Spleen (tissue), 11 donors: ENCODE results near the gene PCDHGA2. TPM values are rescaled to one million over a fixed set of nuclear protein-coding genes. Genes with fewer than 3 reads are reported as not detected.
"Not testable (repeated sequence)": the region's sequence is repeated elsewhere in the genome, so short reads cannot be mapped to it uniquely, and the experiment has no call there.

ENCODE experiments used
- DNase-seq: peaks from one replicate; pipeline ENCODE4 v3.0.0-alpha.2; 2020
- H3K27ac ChIP-seq, 8 donors: fragments of 200-600 bp; sonication (generic) in 7 of 8; 1 replicate in 4 of 8; 2 replicates in 4 of 8; pipeline versions ENCODE4 v1.5.0 to v1.8.0; 2016 to 2021; ENCODE audit warnings: inconsistent platforms in 4 of 8, mild to moderate bottlenecking in 4 of 8, moderate library complexity in 1 of 8
- H3K27me3 ChIP-seq, 7 donors: fragments of 200-600 bp; sonication (generic) in 6 of 7; replicated peaks in 1 of 7; 1 replicate in 4 of 7; 2 replicates in 3 of 7; pipeline versions ENCODE4 v1.5.0 to v1.8.0; 2016 to 2021; ENCODE audit warnings: inconsistent platforms in 3 of 7, mild to moderate bottlenecking in 1 of 7
- H3K36me3 ChIP-seq, 6 donors: fragments of 200-600 bp; sonication (generic) in 5 of 6; 1 replicate in 4 of 6; 2 replicates in 2 of 6; pipeline versions ENCODE4 v1.5.0 to v1.8.0; 2016 to 2021; ENCODE audit warnings: inconsistent platforms in 2 of 6
- H3K4me1 ChIP-seq, 6 donors: fragments of 200-600 bp; sonication (generic) in 5 of 6; 1 replicate in 3 of 6; 2 replicates in 3 of 6; pipeline versions ENCODE4 v1.5.0 to v1.8.0; 2016 to 2021; ENCODE audit warnings: inconsistent platforms in 3 of 6
- H3K4me3 ChIP-seq, 8 donors: fragments of 200-600 bp; sonication (generic) in 7 of 8; 1 replicate in 4 of 8; 2 replicates in 4 of 8; pipeline versions ENCODE4 v1.5.0 to v1.8.0; 2016 to 2021; ENCODE audit warnings: inconsistent platforms in 4 of 8, mild to moderate bottlenecking in 4 of 8, moderate library complexity in 2 of 8
- H3K9me3 ChIP-seq, 8 donors: fragments of 200-600 bp; sonication (generic) in 7 of 8; 1 replicate in 4 of 8; 2 replicates in 4 of 8; pipeline versions ENCODE4 v1.5.0 to v1.8.0; 2016 to 2021; ENCODE audit warnings: inconsistent platforms in 4 of 8
- POLR2A ChIP-seq, 3 donors: fragments of 450-650 bp; IDR thresholded peaks; one replicate each; pipeline ENCODE4 v1.5.1; 2017; ENCODE audit warnings: antibody characterized with exemption in 3 of 3, mild to moderate bottlenecking in 1 of 3
- POLR2AphosphoS5 ChIP-seq, 3 donors: sonication (generic); formaldehyde crosslinking; IDR thresholded peaks; one replicate each; pipeline ENCODE4 v1.5.1; 2017; ENCODE audit warnings: antibody characterized with exemption in 3 of 3
- WGBS, 5 donors: extraction: QIAGEN DNeasy Blood & Tissue Kit in 3 of 5; methylation state at CpG; one replicate each; pipeline versions ENCODE4 v1.1.5 to v1.1.7; 2013 to 2018; 5-methylcytosine and 5-hydroxymethylcytosine counted together
- intact Hi-C: fragments of 100-400 bp; cut with DNase I; formaldehyde crosslinking; loops from one replicate; pipeline ENCODE4 v1.15.0; 2023; ENCODE audit warnings: low total_unique reads
- polyA plus RNA-seq, 3 donors: library from polyadenylated mRNA; stranded (reverse); fragments of 200-250 nt; gene quantifications; one replicate each; pipeline ENCODE4 v1.2.1, GENCODE V29; 2013
- total RNA-seq, 7 donors: library from RNA; depleted of rRNA in 3 of 7; stranded (reverse); fragments of >200 nt in 3 of 7; fragmentation: NEBNext Ultra II Directional in 4 of 7; extraction: Animal tissue kit (Norgen Biotek cat#: 25700) in 4 of 7; gene quantifications; one replicate each; pipeline versions ENCODE4 v1.1.0 to v1.2.1, GENCODE V29; 2016 to 2021
- TF ChIP-seq, protein P1 (sequence below), 11 experiments: fragments of 200-600 bp in 7 of 11; fragments of 450-650 bp in 4 of 11; sonication (generic) in 4 of 11; IDR thresholded peaks in 8 of 11; conservative IDR thresholded peaks in 3 of 11; 1 replicate in 7 of 11; 2 replicates in 4 of 11; pipeline versions ENCODE4 v1.4.0 to v1.8.0; 2016 to 2021; ENCODE audit warnings: antibody characterized with exemption in 11 of 11, inconsistent platforms in 4 of 11, mild to moderate bottlenecking in 1 of 11
- donor health status: healthy with polysubstance abuse.
- donor health status: DM: no; HTN: no; CAD: no; lungs with moderate emphysema.
- donor health status: DM: no; HTN: no; CAD: no.
- donor health status: Bipolar disorder and iron deficiency.
- donor health status: healthy.
- donor health status: DM: no; HTN: no; CAD: no.
- donor health status: DM: yes; HTN: yes; CAD: no.

PCDHGA2 gene
- total and polyA plus RNA-seq, 10 donors = 0.04 to 3.9 (median 1.4) TPM

DNA sequence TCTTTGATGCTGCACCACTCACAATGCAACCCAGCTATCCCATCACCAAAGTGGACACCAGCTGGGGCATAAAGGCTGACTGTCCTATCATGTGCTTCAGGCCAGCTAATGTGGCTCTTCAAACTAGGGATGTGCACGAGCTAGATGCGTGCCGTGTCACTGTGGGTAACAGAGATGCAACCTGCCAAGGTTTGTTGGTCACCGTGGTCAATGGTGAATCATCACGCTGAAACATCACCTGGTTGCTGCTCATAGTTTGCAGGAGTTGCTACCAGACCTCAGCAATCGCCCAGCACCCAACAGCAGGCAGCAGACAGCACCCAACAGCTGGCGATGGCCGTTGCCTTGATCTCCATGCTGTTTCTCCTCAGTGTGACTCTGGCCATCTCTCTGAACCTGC is 10.3 kb upstream of the PCDHGA2 start:
- peaks cover 0 to 68% (median 12%) of the 10 kb centered on the region in 7 donors for H3K27me3 ChIP-seq
- no peak overlapping the region for H3K4me3 ChIP-seq
- H3K4me1 ChIP-seq = no peaks in the 10 kb centered on the region
- 76 to 92% (median 83%) methylated on average over 2 to 8 of the region's 8 CpGs for WGBS, 5 donors
- no peak for DNase-seq
- H3K9me3 ChIP-seq = peaks cover 0 to 100% (median 91%) of the 10 kb centered on the region in 8 donors
- H3K36me3 ChIP-seq = no peaks in the 10 kb centered on the region
- H3K27ac ChIP-seq = no peak overlapping the region
- intact Hi-C loops = no loop called here
- TF ChIP-seq POLR2AphosphoS5 (IDR thresholded peaks at IDR 0.05) (no peak), POLR2A (IDR thresholded peaks at IDR 0.05) (no peak)
- TF ChIP-seq, protein P1, sequence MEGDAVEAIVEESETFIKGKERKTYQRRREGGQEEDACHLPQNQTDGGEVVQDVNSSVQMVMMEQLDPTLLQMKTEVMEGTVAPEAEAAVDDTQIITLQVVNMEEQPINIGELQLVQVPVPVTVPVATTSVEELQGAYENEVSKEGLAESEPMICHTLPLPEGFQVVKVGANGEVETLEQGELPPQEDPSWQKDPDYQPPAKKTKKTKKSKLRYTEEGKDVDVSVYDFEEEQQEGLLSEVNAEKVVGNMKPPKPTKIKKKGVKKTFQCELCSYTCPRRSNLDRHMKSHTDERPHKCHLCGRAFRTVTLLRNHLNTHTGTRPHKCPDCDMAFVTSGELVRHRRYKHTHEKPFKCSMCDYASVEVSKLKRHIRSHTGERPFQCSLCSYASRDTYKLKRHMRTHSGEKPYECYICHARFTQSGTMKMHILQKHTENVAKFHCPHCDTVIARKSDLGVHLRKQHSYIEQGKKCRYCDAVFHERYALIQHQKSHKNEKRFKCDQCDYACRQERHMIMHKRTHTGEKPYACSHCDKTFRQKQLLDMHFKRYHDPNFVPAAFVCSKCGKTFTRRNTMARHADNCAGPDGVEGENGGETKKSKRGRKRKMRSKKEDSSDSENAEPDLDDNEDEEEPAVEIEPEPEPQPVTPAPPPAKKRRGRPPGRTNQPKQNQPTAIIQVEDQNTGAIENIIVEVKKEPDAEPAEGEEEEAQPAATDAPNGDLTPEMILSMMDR (IDR thresholded peaks at IDR 0.05 in 8 of 11, conservative IDR thresholded peaks at IDR 0.05 in 3 of 11) = no peak

DNA sequence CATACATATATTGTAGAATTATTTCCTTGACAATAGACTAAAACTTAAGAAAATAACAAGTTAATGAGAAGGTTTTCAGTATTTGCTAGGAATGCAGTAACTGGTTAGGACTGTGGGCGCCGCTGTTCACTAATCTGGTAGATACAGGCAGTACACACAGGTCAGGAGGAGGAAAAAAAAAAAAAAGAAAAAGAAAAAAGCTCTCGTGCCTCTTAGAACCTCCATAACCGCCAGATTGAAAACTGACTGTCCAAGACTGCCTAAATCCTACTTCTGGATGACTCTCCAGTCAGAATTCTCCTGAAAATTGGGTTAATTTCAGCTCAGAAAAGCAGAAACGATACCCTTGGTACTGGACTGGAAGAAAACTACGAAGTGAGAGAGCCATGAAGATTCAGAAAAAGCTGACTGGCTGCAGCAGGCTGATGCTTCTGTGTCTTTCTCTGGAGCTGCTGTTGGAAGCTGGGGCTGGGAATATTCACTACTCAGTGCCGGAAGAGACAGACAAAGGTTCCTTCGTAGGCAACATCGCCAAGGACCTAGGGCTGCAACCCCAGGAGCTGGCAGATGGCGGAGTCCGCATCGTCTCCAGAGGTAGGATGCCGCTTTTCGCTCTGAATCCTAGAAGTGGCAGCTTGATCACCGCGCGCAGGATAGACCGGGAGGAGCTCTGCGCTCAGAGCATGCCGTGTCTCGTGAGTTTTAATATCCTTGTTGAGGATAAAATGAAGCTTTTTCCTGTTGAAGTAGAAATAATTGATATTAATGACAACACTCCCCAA is 8.1 kb upstream of the PCDHGA2 start, which contains the start of gene PCDHGA1:
Gene PCDHGA1, plus strand, starts transcription at position 216 of the 782 bp plus-strand sequence.
- Histone ChIP-seq H3K27ac (no peak within 1 kb of the TSS), H3K27me3 (peaks cover 0 to 91% (median 18%) of the 10 kb centered on the region in 7 donors), H3K9me3 (peaks cover 0 to 98% (median 87%) of the 10 kb centered on the region in 8 donors), H3K36me3 (no peaks in the 10 kb centered on the region), H3K4me3 (no peak within 1 kb of the TSS), H3K4me1 (no peaks in the 10 kb centered on the region)
- no peak for DNase-seq
- TF ChIP-seq, protein P1 (IDR thresholded peaks at IDR 0.05 in 8 of 11, conservative IDR thresholded peaks at IDR 0.05 in 3 of 11) = peak in 2 of 11 experiments; percentile 7 to 14
- TF ChIP-seq POLR2A (IDR thresholded peaks at IDR 0.05) = no peak
- intact Hi-C loops = no loop called here
- WGBS, 5 donors = 23 to 36% (median 27%) methylated on average over 21 of the region's 21 CpGs

DNA sequence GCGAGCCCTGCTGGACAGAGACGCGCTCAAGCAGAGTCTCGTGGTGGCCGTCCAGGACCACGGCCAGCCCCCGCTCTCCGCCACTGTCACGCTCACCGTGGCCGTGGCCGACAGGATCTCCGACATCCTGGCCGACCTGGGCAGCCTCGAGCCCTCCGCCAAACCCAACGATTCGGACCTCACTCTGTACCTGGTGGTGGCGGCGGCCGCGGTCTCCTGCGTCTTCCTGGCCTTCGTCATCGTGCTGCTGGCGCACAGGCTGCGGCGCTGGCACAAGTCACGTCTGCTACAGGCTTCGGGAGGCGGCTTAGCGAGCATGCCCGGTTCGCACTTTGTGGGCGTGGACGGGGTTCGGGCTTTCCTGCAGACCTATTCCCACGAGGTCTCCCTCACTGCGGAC is 6.0 kb upstream of the PCDHGA2 start:
- H3K4me3 ChIP-seq, H3K4me1 ChIP-seq, H3K27ac ChIP-seq, H3K36me3 ChIP-seq, intact Hi-C loops, DNase-seq: not testable (repeated sequence)
- WGBS, 5 donors = 36 to 50% (median 39%) methylated on average over 10 to 39 of the region's 39 CpGs
- peaks cover 0 to 99% (median 90%) of the 10 kb centered on the region in 8 donors for H3K9me3 ChIP-seq
- peaks cover 0 to 99% (median 28%) of the 10 kb centered on the region in 7 donors for H3K27me3 ChIP-seq

DNA sequence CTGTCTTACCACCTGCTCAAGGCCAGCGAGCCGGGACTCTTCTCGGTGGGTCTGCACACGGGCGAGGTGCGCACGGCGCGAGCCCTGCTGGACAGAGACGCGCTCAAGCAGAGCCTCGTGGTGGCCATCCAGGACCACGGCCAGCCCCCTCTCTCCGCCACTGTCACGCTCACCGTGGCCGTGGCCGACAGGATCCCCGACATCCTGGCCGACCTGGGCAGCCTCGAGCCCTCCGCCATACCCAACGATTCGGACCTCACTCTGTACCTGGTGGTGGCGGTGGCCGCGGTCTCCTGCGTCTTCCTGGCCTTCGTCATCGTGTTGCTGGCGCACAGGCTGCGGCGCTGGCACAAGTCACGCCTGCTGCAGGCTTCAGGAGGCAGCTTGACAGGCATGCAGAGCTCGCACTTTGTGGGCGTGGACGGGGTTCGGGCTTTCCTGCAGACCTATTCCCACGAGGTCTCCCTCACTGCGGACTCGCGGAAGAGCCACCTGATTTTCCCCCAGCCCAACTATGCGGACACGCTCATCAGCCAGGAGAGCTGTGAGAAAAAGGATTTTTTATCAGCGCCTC is 2.3 kb downstream of the PCDHGA2 start:
- intact Hi-C loops, H3K4me1 ChIP-seq, DNase-seq, H3K4me3 ChIP-seq, H3K27ac ChIP-seq, H3K36me3 ChIP-seq: not testable (repeated sequence)
- Histone ChIP-seq H3K9me3 (peaks cover 0 to 100% (median 92%) of the 10 kb centered on the region in 8 donors), H3K27me3 (peaks cover 0 to 100% (median 14%) of the 10 kb centered on the region in 7 donors)
- WGBS, 5 donors = 47 to 72% (median 62%) methylated on average over 16 to 45 of the region's 45 CpGs

DNA sequence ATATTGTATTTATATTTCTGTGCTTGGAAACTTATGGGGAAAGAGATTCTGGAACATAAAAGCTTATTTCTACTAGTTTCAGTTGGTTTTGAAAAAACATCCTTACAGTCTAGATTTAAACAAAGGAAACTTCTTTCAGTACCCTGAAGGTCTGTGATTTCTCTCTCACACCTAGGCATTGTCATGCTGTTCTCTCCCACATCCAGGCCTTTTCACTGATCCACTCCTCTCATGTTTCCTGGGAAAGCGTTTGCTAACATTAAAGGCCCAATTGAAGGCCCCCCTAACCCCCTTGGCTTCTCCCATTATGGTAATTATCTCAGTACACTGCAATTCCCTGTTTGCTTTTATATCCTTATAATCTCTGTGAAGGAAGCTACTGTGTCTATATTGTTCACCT is 4.2 kb downstream of the PCDHGA2 start:
- intact Hi-C loops = no loop called here

More for the DNA sequence above, 4.2 kb downstream of the PCDHGA2 start:
- TF ChIP-seq POLR2AphosphoS5 (IDR thresholded peaks at IDR 0.05) = no peak
- TF ChIP-seq, protein P1 (IDR thresholded peaks at IDR 0.05 in 8 of 11, conservative IDR thresholded peaks at IDR 0.05 in 3 of 11) = no peak
- TF ChIP-seq POLR2A (IDR thresholded peaks at IDR 0.05) = no peak
- Histone ChIP-seq H3K9me3 (peaks cover 0 to 100% (median 94%) of the 10 kb centered on the region in 8 donors), H3K36me3 (no peaks in the 10 kb centered on the region), H3K27me3 (peaks cover 0 to 100% (median 8%) of the 10 kb centered on the region in 7 donors), H3K4me3 (no peak overlapping the region), H3K27ac (no peak overlapping the region), H3K4me1 (no peaks in the 10 kb centered on the region)
- WGBS, 5 donors = 12 to 28% (median 20%) methylated on average over 1 of the region's 1 CpG
- DNase-seq = no peak
